Prostate gland (tissue), 2 donors: ENCODE measurements around the gene SNX21. TPM values are rescaled to one million over a fixed set of nuclear protein-coding genes. Genes with fewer than 3 reads are reported as not detected.

ENCODE experiments used
- DNase-seq: peaks from one replicate; pipeline ENCODE4 v3.0.0-alpha.2; 2019; ENCODE audit warnings: low spot score
- H3K27ac ChIP-seq, 2 donors: fragments of 200-600 bp; sonication (generic); 2 replicates each; pipeline ENCODE4 v1.5.1; 2017 to 2019
- H3K27me3 ChIP-seq: fragments of 200-600 bp; sonication (generic); replicated peaks from 2 replicates; pipeline ENCODE4 v1.5.1; 2019; ENCODE audit not compliant: insufficient read depth
- H3K36me3 ChIP-seq, 2 donors: fragments of 200-600 bp; sonication (generic); 1 replicate in 1 of 2; 2 replicates in 1 of 2; pipeline versions ENCODE4 v1.5.1 to v1.8.1; 2017 to 2019
- H3K4me1 ChIP-seq: fragments of 200-600 bp; sonication (generic); replicated peaks from 2 replicates; pipeline ENCODE4 v1.5.1; 2019
- H3K4me3 ChIP-seq, 2 donors: fragments of 200-600 bp; sonication (generic); 2 replicates each; pipeline ENCODE4 v1.5.1; 2017 to 2019
- H3K9me3 ChIP-seq: fragments of 200-600 bp; sonication (generic); 2 replicates; pipeline ENCODE4 v1.5.1; 2017
- CTCF ChIP-seq, 4 experiments: fragments of 200-600 bp in 2 of 4; fragments of 450-650 bp in 2 of 4; sonication (generic) in 2 of 4; IDR thresholded peaks; 1 replicate in 3 of 4; 2 replicates in 1 of 4; pipeline ENCODE4 v1.5.1; 2016 to 2019; ENCODE audit warnings: antibody characterized with exemption in 4 of 4, mild to moderate bottlenecking in 2 of 4, moderate library complexity in 2 of 4
- POLR2A ChIP-seq: fragments of 450-650 bp; IDR thresholded peaks from one replicate; pipeline ENCODE4 v1.6.1; 2016; ENCODE audit warnings: antibody characterized with exemption, mild to moderate bottlenecking
- POLR2AphosphoS5 ChIP-seq: sonication (generic); formaldehyde crosslinking; IDR thresholded peaks from one replicate; pipeline ENCODE4 v1.6.1; 2017; ENCODE audit warnings: antibody characterized with exemption
- WGBS: methylation state at CpG from one replicate; pipeline ENCODE4 v1.1.5; 2018; 5-methylcytosine and 5-hydroxymethylcytosine counted together
- intact Hi-C: fragments of 100-400 bp; cut with DNase I; formaldehyde crosslinking; loops from one replicate; pipeline ENCODE4 v1.14.2; 2022
- total RNA-seq, 2 donors: library from RNA; depleted of rRNA; stranded (reverse); fragments of >200 nt; gene quantifications; one replicate each; pipeline ENCODE4 v1.1.0, GENCODE V29; 2016

SNX21 gene
- total RNA-seq, 2 donors from 2014 or later, result 60.4 to 68.4 TPM

- Histone ChIP-seq H3K27me3 (no peaks in the 10 kb centered on the region), H3K36me3 (peaks cover 0 to 2% of the 10 kb centered on the region in 2 donors), H3K4me3 (no peak overlapping the region), H3K9me3 (no peaks in the 10 kb centered on the region), H3K27ac (no peak overlapping the region), H3K4me1 (no peaks in the 10 kb centered on the region)
- no peak for DNase-seq
- intact Hi-C loops, result no loop called here
- TF ChIP-seq CTCF (IDR thresholded peaks at IDR 0.05) (no peak), POLR2A (no peak), POLR2AphosphoS5 (no peak)
- WGBS, result 58% methylated on average over 4 of the region's 4 CpGs
Observed at GRCh38 chr20:45874576-45874975, 41.0 kb downstream of the SNX21 start.

GRCh38 chr20:45878076-45878761 is 44.6 kb downstream of the SNX21 start:
- WGBS, result 86% methylated on average over 13 of the region's 13 CpGs
- no peak overlapping the region for H3K4me3 ChIP-seq
- no peaks in the 10 kb centered on the region for H3K27me3 ChIP-seq
- intact Hi-C loops, result no loop called here
- TF ChIP-seq POLR2AphosphoS5 (no peak), CTCF (IDR thresholded peaks at IDR 0.05) (no peak)
- H3K9me3 ChIP-seq, result no peaks in the 10 kb centered on the region
- no peak for DNase-seq
- peaks cover 0 to 2% of the 10 kb centered on the region in 2 donors for H3K36me3 ChIP-seq
- H3K4me1 ChIP-seq, result no peaks in the 10 kb centered on the region
- H3K27ac ChIP-seq, result no peak overlapping the region

- TF ChIP-seq POLR2AphosphoS5 (peak; percentile 98), POLR2A (peak; percentile 67), CTCF (IDR thresholded peaks at IDR 0.05) (no peak)
- Histone ChIP-seq H3K36me3 (peaks cover 2 to 8% of the 10 kb centered on the region in 2 donors), H3K4me3 (peak within 1 kb of the TSS; percentile 42 to 55), H3K9me3 (no peaks in the 10 kb centered on the region), H3K4me1 (no peaks in the 10 kb centered on the region), H3K27ac (peak within 1 kb of the TSS; percentile 74 to 77), H3K27me3 (no peaks in the 10 kb centered on the region)
- 1% methylated on average over 23 of the region's 23 CpGs for WGBS
- intact Hi-C loops, result no loop called here
- DNase-seq, result peak; percentile 100
Observed at GRCh38 chr20:45880988-45881788, 47.6 kb downstream of the SNX21 start, which contains the start of gene ZSWIM1. Gene ZSWIM1, plus strand, starts transcription at chr20:45881227. Its CDS starts 1,366 bp downstream, at chr20:45882593.

GRCh38 chr20:45882469-45883099 is 49.0 kb downstream of the SNX21 start:
- Histone ChIP-seq H3K4me3 (no peak overlapping the region), H3K36me3 (peaks cover 0 to 8% of the 10 kb centered on the region in 2 donors), H3K27ac (no peak overlapping the region), H3K4me1 (no peaks in the 10 kb centered on the region), H3K9me3 (no peaks in the 10 kb centered on the region), H3K27me3 (no peaks in the 10 kb centered on the region)
- TF ChIP-seq POLR2AphosphoS5 (no peak), CTCF (IDR thresholded peaks at IDR 0.05) (no peak), POLR2A (no peak)
- DNase-seq, result no peak
- 88% methylated on average over 4 of the region's 4 CpGs for WGBS
- intact Hi-C loops, result no loop called here
